GM12878 (cell line): Measurements from ENCODE around the gene SLC15A3. TPM values are rescaled to one million over a fixed set of nuclear protein-coding genes. Genes with fewer than 3 reads are reported as not detected.

ENCODE experiments used
- ATAC-seq: fragments of 200-7000 bp; cut with Tn5 transposase; 3 replicates; pipeline ENCODE4 v1.9.1; 2020; ENCODE audit warnings: mild to moderate bottlenecking, moderate library complexity
- BruUV-seq: library from RNA; stranded (reverse); fragments of 400-500 nt; replicated peaks from 2 replicates; lab custom pipeline; 2021; lab: Mats Ljungman, UMichigan
- CTCF ChIA-PET: fragments of 300-600 bp; sonication (Branson Sonifier 250); formaldehyde crosslinking; extraction: SDS; loops from one replicate; lab custom pipeline; 2021; ENCODE audit warnings: inconsistent platforms; lab: Yijun Ruan, JAX
- POLR2A ChIA-PET: fragments of 350-600 bp; formaldehyde crosslinking; extraction: SDS; loops from one replicate; lab custom pipeline; 2021; ENCODE audit warnings: inconsistent platforms; lab: Charles Lee
- RAD21 ChIA-PET: fragments of 300-600 bp; sonication (Branson Sonifier 250); formaldehyde crosslinking; loops from one replicate; lab custom pipeline; 2023; ENCODE audit warnings: antibody characterized with exemption; ENCODE audit not compliant: unreplicated experiment; lab: Charles Lee
- SMC1A ChIA-PET: fragments of 300-600 bp; sonication (Branson Sonifier 250); formaldehyde crosslinking; loops from one replicate; lab custom pipeline; 2023; ENCODE audit not compliant: unreplicated experiment, uncharacterized antibody; lab: Charles Lee
- DNase-seq: peaks from one replicate; pipeline ENCODE4 v3.0.0-alpha.2; 2011; ENCODE audit warnings: low read depth, low spot score
- FAIRE-seq: peaks from 3 replicates; lab custom pipeline; 2011; peaks lifted over from hg19 to GRCh38; lab: Jason Lieb, UNC
- H2AFZ ChIP-seq: 2 replicates; pipeline ENCODE4 v1.6.0; 2011; ENCODE audit warnings: low read depth, low read length, control low read depth; ENCODE audit not compliant: control insufficient read depth
- H3K27ac ChIP-seq: 2 replicates; pipeline ENCODE4 v1.5.1; 2011; ENCODE audit warnings: control low read depth; ENCODE audit not compliant: control insufficient read depth, insufficient read depth
- H3K27me3 ChIP-seq, 2 experiments: replicated peaks in 1 of 2; 2 replicates each; pipeline versions ENCODE4 v1.6.0 to v1.6.1; 2011; ENCODE audit warnings: low read length in 1 of 2; ENCODE audit not compliant: control insufficient read depth in 2 of 2, insufficient read depth in 2 of 2
- H3K36me3 ChIP-seq, 2 experiments: 2 replicates each; pipeline ENCODE4 v1.5.1; 2011; ENCODE audit warnings: low read length in 1 of 2; ENCODE audit not compliant: control insufficient read depth in 2 of 2, insufficient read depth in 2 of 2
- H3K4me1 ChIP-seq: 2 replicates; pipeline ENCODE4 v1.6.1; 2011; ENCODE audit warnings: mild to moderate bottlenecking, low read length, moderate library complexity, mixed read lengths; ENCODE audit not compliant: control insufficient read depth, insufficient read depth
- H3K4me2 ChIP-seq: 2 replicates; pipeline ENCODE4 v1.6.0; 2011; ENCODE audit warnings: control low read depth; ENCODE audit not compliant: control insufficient read depth, insufficient read depth
- H3K4me3 ChIP-seq: fragments of 200-600 bp; sonication (generic); 2 replicates; pipeline ENCODE4 v1.5.1; 2016
- H3K79me2 ChIP-seq: 2 replicates; pipeline ENCODE4 v1.6.0; 2011; ENCODE audit warnings: low read length; ENCODE audit not compliant: control insufficient read depth, insufficient read depth
- H3K9ac ChIP-seq: 2 replicates; pipeline ENCODE4 v1.8.0; 2011; ENCODE audit warnings: low read length, control low read depth, mixed read lengths; ENCODE audit not compliant: control insufficient read depth, insufficient read depth
- H3K9me3 ChIP-seq: replicated peaks from 3 replicates; pipeline ENCODE4 v1.5.1; 2011; ENCODE audit warnings: mild to moderate bottlenecking, low read length; ENCODE audit not compliant: control insufficient read depth, insufficient read depth
- H4K20me1 ChIP-seq: 2 replicates; pipeline ENCODE4 v1.6.0; 2011; ENCODE audit not compliant: control insufficient read depth, insufficient read depth
- CEBPZ ChIP-seq: fragments of 150-350 bp; IDR thresholded peaks from 2 replicates; pipeline ENCODE4 v1.6.1; 2016; ENCODE audit warnings: low read depth, low read length
- CTCF ChIP-seq, 3 experiments: IDR thresholded peaks in 2 of 3; conservative IDR thresholded peaks in 1 of 3; 2 replicates each; pipeline ENCODE4 v1.5.1; 2011; ENCODE audit warnings: low read depth in 3 of 3, low read length in 3 of 3, mild to moderate bottlenecking in 3 of 3, control low read depth in 2 of 3, moderate library complexity in 2 of 3, inconsistent platforms in 1 of 3, mixed read lengths in 1 of 3; ENCODE audit not compliant: control insufficient read depth in 2 of 3, insufficient read depth in 1 of 3; ENCODE audit errors: extremely low read depth in 1 of 3
- E2F8 ChIP-seq: fragments of 450-650 bp; IDR thresholded peaks from 2 replicates; pipeline ENCODE4 v1.6.1; 2018; ENCODE audit warnings: mild to moderate bottlenecking, low read depth, moderate library complexity; ENCODE audit not compliant: partially characterized antibody
- HDAC6 ChIP-seq: fragments of 200-600 bp; sonication (generic); IDR thresholded peaks from one replicate; pipeline ENCODE4 v1.8.0; 2017; ENCODE audit warnings: antibody characterized with exemption; ENCODE audit not compliant: unreplicated experiment
- RAD51 ChIP-seq: fragments of 450-650 bp; IDR thresholded peaks from 2 replicates; pipeline ENCODE4 v1.6.1; 2016; ENCODE audit warnings: moderate library complexity, mild to moderate bottlenecking, inconsistent platforms
- TCF3 ChIP-seq: IDR thresholded peaks from 2 replicates; pipeline ENCODE4 v1.6.1; 2012; ENCODE audit warnings: low read depth, mild to moderate bottlenecking, low read length, borderline replicate concordance; ENCODE audit not compliant: insufficient read depth
- WGBS: methylation state at CpG from one replicate; pipeline ENCODE4 v1.1.6; 2016; ENCODE audit warnings: low lambda C conversion rate; ENCODE audit not compliant: insufficient replicate concordance, insufficient coverage; ENCODE audit errors: missing lambda C conversion rate; 5-methylcytosine and 5-hydroxymethylcytosine counted together
- in situ Hi-C: fragments of 300-500 bp; cut with MboI; formaldehyde crosslinking; loops from 9 replicates; pipeline ENCODE4 v1.14.3; 2018; ENCODE audit warnings: mixed read lengths
- intact Hi-C: fragments of 100-400 bp; cut with micrococcal nuclease; formaldehyde crosslinking; loops from one replicate; pipeline ENCODE4 v1.14.2; 2022; ENCODE audit not compliant: unreplicated experiment
- polyA plus RNA-seq, 11 experiments: library from polyadenylated mRNA; depleted of rRNA in 4 of 11; unstranded in 6 of 11; stranded (reverse) in 5 of 11; fragments of >200 nt; fragmentation: Nextera tagmentation in 4 of 11; fragmentation: Illumina TruSeq in 1 of 11; extraction: Ambion mirVana in 4 of 11; extraction: Trizol in 1 of 11; gene quantifications; 1 replicate in 1 of 11; 2 replicates in 10 of 11; pipeline versions ENCODE4 v1.2.1 to v1.2.3, GENCODE V29; 2011 to 2016; ENCODE audit warnings: inconsistent platforms in 2 of 11, missing spikeins in 2 of 11, low read depth in 1 of 11
- total RNA-seq, 4 experiments: library from RNA; depleted of rRNA in 3 of 4; stranded (reverse); fragments of >200 nt in 3 of 4; fragmentation: Illumina TruSeq in 1 of 4; extraction: Trizol in 1 of 4; gene quantifications; 2 replicates each; pipeline versions ENCODE4 v1.2.1 to v1.2.3, GENCODE V29; 2013 to 2021

SLC15A3 gene
- total and polyA plus RNA-seq, 10 of the 15 experiments (the other 5 are each of a cell fraction or from before 2014, with no cell fraction given) = 17.7 to 102 (median 55.8) TPM

GRCh38 chr11:60891103-60891741, 60.8 kb downstream of the SLC15A3 start:
- H3K4me3 ChIP-seq = no peak overlapping the region
- H4K20me1 ChIP-seq = no peaks in the 10 kb centered on the region
- ChIA-PET RAD21 (no interaction called here), POLR2A (interaction anchor here (0.5 to 0.6 kb wide), 3 partner anchors 31 to 115 kb away, joined by 3 to 5 read pairs (median 4); no protein-coding TSS in a partner anchor), SMC1A (no interaction called here), CTCF (interaction anchor here (0.8 to 7.1 kb wide), 4 partner anchors 8 to 60 kb away, joined by 4 to 108 read pairs (median 28); no protein-coding TSS in a partner anchor)
- peaks cover 9 to 31% of the 10 kb centered on the region in 2 experiments for H3K36me3 ChIP-seq
- TF ChIP-seq HDAC6 (no peak), CEBPZ (no peak), E2F8 (no peak), CTCF (IDR thresholded peaks at IDR 0.05 in 2 of 3, conservative IDR thresholded peaks at IDR 0.05 in 1 of 3; ENCODE audit: control insufficient read depth in 2 of 3, extremely low read depth in 1 of 3, insufficient read depth in 1 of 3, low read depth in 3 of 3, low read length in 3 of 3) (no peak), TCF3 (no peak), RAD51 (no peak)
- WGBS = 96% methylated on average over 7 of the region's 7 CpGs
- ATAC-seq (no peak), DNase-seq (no peak), FAIRE-seq (no peak)
- H3K9ac ChIP-seq = no peak overlapping the region
- no peak overlapping the region for H3K27ac ChIP-seq
- no peaks in the 10 kb centered on the region for H3K4me1 ChIP-seq
- no peak overlapping the region for H2AFZ ChIP-seq
- intact Hi-C loops (no loop called here), in situ Hi-C loops (loop anchor here (5.0 kb wide), 1 partner anchor 119 kb away; no protein-coding TSS in a partner anchor)
- H3K4me2 ChIP-seq = no peak overlapping the region
- H3K9me3 ChIP-seq = no peaks in the 10 kb centered on the region
- H3K27me3 ChIP-seq = no peaks in the 10 kb centered on the region
- no TSS peak for BruUV-seq
- H3K79me2 ChIP-seq = no peaks in the 10 kb centered on the region
